ENCODE measurements around the gene CEMIP.
A peak's percentile ranks its signal among the peaks of the same experiment; 100 is the strongest.

Gene CEMIP

GRCh38 chr15:80873366-80873952, 94.3 kb downstream of the CEMIP start:
- Histone ChIP-seq H4K20me1 (no peaks in the 10 kb centered on the region), H3K4me3 (no peak overlapping the region), H3K9me3 (no peaks in the 10 kb centered on the region), H3K9ac (no peak overlapping the region), H3K4me1 (peaks cover 1% of the 10 kb centered on the region), H3K27me3 (no peaks in the 10 kb centered on the region), H3K27ac (no peak overlapping the region), H3K36me3 (no peaks in the 10 kb centered on the region), H3K4me2 (no peak overlapping the region)
- no peak for TF ChIP-seq Cebpa-rat (IDR thresholded peaks at IDR 0.05)

- no peak overlapping the region for H3K4me2 ChIP-seq
- H3K27ac ChIP-seq = no peak overlapping the region
- no peaks in the 10 kb centered on the region for H3K27me3 ChIP-seq
- H3K4me3 ChIP-seq = no peak overlapping the region
- H4K20me1 ChIP-seq = no peaks in the 10 kb centered on the region
- no peak for TF ChIP-seq Cebpa-rat (IDR thresholded peaks at IDR 0.05)
- H3K9ac ChIP-seq = no peak overlapping the region
- H3K9me3 ChIP-seq = no peaks in the 10 kb centered on the region
- H3K36me3 ChIP-seq = no peaks in the 10 kb centered on the region
- H3K4me1 ChIP-seq = no peaks in the 10 kb centered on the region
Observed at GRCh38 chr15:80875568-80876347, 96.6 kb downstream of the CEMIP start.

- no peaks in the 10 kb centered on the region for H3K9me3 ChIP-seq
- no peaks in the 10 kb centered on the region for H3K4me1 ChIP-seq
- H4K20me1 ChIP-seq = no peaks in the 10 kb centered on the region
- no peak overlapping the region for H3K27ac ChIP-seq
- no peak overlapping the region for H3K4me3 ChIP-seq
- no peak overlapping the region for H3K9ac ChIP-seq
- no peaks in the 10 kb centered on the region for H3K27me3 ChIP-seq
- H3K4me2 ChIP-seq = no peak overlapping the region
- no peak for TF ChIP-seq Cebpa-rat (IDR thresholded peaks at IDR 0.05)
- H3K36me3 ChIP-seq = no peaks in the 10 kb centered on the region
Observed at GRCh38 chr15:80876348-80876674, 97.1 kb downstream of the CEMIP start.

GRCh38 chr15:80878242-80878866, 99.2 kb downstream of the CEMIP start:
- H3K9ac ChIP-seq = no peak overlapping the region
- H3K27me3 ChIP-seq = no peaks in the 10 kb centered on the region
- H3K36me3 ChIP-seq = no peaks in the 10 kb centered on the region
- H4K20me1 ChIP-seq = no peaks in the 10 kb centered on the region
- H3K9me3 ChIP-seq = no peaks in the 10 kb centered on the region
- H3K27ac ChIP-seq = no peak overlapping the region
- TF ChIP-seq Cebpa-rat (IDR thresholded peaks at IDR 0.05) = no peak
- no peak overlapping the region for H3K4me3 ChIP-seq
- no peaks in the 10 kb centered on the region for H3K4me1 ChIP-seq
- H3K4me2 ChIP-seq = no peak overlapping the region

GRCh38 chr15:80878867-80879250, 99.7 kb downstream of the CEMIP start:
- no peak for TF ChIP-seq Cebpa-rat (IDR thresholded peaks at IDR 0.05)
- no peak overlapping the region for H3K4me3 ChIP-seq
- no peaks in the 10 kb centered on the region for H3K9me3 ChIP-seq
- H4K20me1 ChIP-seq = no peaks in the 10 kb centered on the region
- no peak overlapping the region for H3K4me2 ChIP-seq
- no peaks in the 10 kb centered on the region for H3K4me1 ChIP-seq
- no peak overlapping the region for H3K9ac ChIP-seq
- H3K27ac ChIP-seq = no peak overlapping the region
- H3K36me3 ChIP-seq = no peaks in the 10 kb centered on the region
- no peaks in the 10 kb centered on the region for H3K27me3 ChIP-seq

GRCh38 chr15:80880086-80880485, 100.9 kb downstream of the CEMIP start:
- no peak for TF ChIP-seq Cebpa-rat (IDR thresholded peaks at IDR 0.05)
- H3K4me3 ChIP-seq = no peak overlapping the region
- no peak overlapping the region for H3K27ac ChIP-seq
- H3K27me3 ChIP-seq = no peaks in the 10 kb centered on the region
- no peaks in the 10 kb centered on the region for H4K20me1 ChIP-seq
- H3K9ac ChIP-seq = no peak overlapping the region
- H3K4me2 ChIP-seq = no peak overlapping the region
- H3K4me1 ChIP-seq = no peaks in the 10 kb centered on the region
- no peaks in the 10 kb centered on the region for H3K9me3 ChIP-seq
- H3K36me3 ChIP-seq = no peaks in the 10 kb centered on the region

GRCh38 chr15:80883641-80884040, 104.5 kb downstream of the CEMIP start:
- H3K27ac ChIP-seq = no peak overlapping the region
- no peak overlapping the region for H3K4me3 ChIP-seq
- peaks cover 4% of the 10 kb centered on the region for H3K4me1 ChIP-seq
- TF ChIP-seq Cebpa-rat (IDR thresholded peaks at IDR 0.05) = no peak
- H3K27me3 ChIP-seq = no peaks in the 10 kb centered on the region
- H3K4me2 ChIP-seq = no peak overlapping the region
- no peaks in the 10 kb centered on the region for H4K20me1 ChIP-seq
- H3K36me3 ChIP-seq = no peaks in the 10 kb centered on the region
- no peaks in the 10 kb centered on the region for H3K9me3 ChIP-seq
- H3K9ac ChIP-seq = no peak overlapping the region

- Histone ChIP-seq H3K9me3 (no peaks in the 10 kb centered on the region), H3K27me3 (no peaks in the 10 kb centered on the region), H3K9ac (no peak overlapping the region), H3K4me3 (no peak overlapping the region), H4K20me1 (no peaks in the 10 kb centered on the region), H3K4me1 (peaks cover 18% of the 10 kb centered on the region), H3K4me2 (no peak overlapping the region), H3K27ac (no peak overlapping the region), H3K36me3 (no peaks in the 10 kb centered on the region)
- no peak for TF ChIP-seq Cebpa-rat (IDR thresholded peaks at IDR 0.05)
Observed at GRCh38 chr15:80885016-80885579, 105.9 kb downstream of the CEMIP start.

- no peak overlapping the region for H3K27ac ChIP-seq
- H3K9ac ChIP-seq = no peak overlapping the region
- no peaks in the 10 kb centered on the region for H4K20me1 ChIP-seq
- H3K4me3 ChIP-seq = no peak overlapping the region
- no peak for TF ChIP-seq Cebpa-rat (IDR thresholded peaks at IDR 0.05)
- H3K27me3 ChIP-seq = no peaks in the 10 kb centered on the region
- H3K9me3 ChIP-seq = no peaks in the 10 kb centered on the region
- H3K4me1 ChIP-seq = peaks cover 18% of the 10 kb centered on the region
- H3K36me3 ChIP-seq = no peaks in the 10 kb centered on the region
- H3K4me2 ChIP-seq = no peak overlapping the region
Observed at GRCh38 chr15:80887148-80887547, 108.0 kb downstream of the CEMIP start.

GRCh38 chr15:80888846-80889245, 109.7 kb downstream of the CEMIP start:
- H3K9me3 ChIP-seq = no peaks in the 10 kb centered on the region
- no peak overlapping the region for H3K27ac ChIP-seq
- H3K9ac ChIP-seq = no peak overlapping the region
- H3K4me1 ChIP-seq = peaks cover 18% of the 10 kb centered on the region
- TF ChIP-seq Cebpa-rat (IDR thresholded peaks at IDR 0.05) = no peak
- H3K36me3 ChIP-seq = no peaks in the 10 kb centered on the region
- no peak overlapping the region for H3K4me3 ChIP-seq
- no peaks in the 10 kb centered on the region for H4K20me1 ChIP-seq
- H3K27me3 ChIP-seq = no peaks in the 10 kb centered on the region
- H3K4me2 ChIP-seq = peak overlapping the region; percentile 56
